ENCODE measurements around the gene C1orf50. TPM values are rescaled to one million over a fixed set of nuclear protein-coding genes. Genes with fewer than 3 reads are reported as not detected.
"Not testable (repeated sequence)": the region's sequence is repeated elsewhere in the genome, so short reads cannot be mapped to it uniquely, and the experiment has no call there.

The C1orf50 gene
- total RNA-seq, 1 experiment from 2014 or later, result 5.5 TPM

DNA sequence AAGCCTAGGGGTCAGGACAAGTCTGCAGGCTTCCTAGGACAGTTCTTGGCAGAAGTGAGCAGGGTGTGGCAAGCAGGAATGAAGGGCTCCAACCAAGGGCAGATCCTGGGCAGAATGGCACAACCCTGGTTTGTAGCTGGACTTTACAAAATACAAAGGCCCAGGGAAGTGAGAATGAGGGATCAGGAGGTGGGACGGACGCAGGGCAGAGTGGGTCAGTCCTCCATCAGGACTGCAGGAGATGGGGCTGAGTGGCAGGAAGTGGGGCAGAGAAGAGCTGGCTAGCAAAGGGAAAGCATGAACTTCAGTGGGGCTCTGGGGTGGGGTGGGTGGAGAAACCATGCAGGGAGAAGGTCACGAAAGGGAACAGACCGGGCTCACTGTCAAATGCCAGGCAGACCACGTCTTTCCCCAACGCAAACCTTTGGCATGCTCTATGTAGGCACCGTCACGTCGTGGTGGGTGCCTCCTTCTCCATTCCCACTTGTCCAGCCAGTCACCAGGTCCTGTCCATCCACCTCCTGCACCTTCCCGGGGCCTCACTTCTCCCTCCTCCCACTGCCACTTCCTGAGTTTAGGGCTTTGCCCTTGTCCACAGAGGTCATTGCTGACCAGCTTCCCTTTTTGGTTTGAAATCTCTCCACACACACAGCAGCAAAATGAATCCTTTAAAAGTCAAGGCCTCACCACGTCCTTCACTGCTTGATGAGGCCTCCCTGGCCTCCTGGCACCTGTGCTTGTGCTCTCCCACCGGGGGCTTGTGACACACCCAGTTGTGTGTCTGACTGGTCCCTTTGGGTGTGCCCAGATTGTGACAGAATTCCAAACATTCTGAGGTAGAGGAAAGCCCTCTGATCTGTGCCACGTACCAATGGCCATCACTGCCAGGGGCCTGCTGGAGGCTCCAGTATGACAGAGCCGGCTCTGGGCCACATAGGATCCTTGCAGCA lies 18.3 kb upstream of the C1orf50 start:
- H3K27me3 ChIP-seq (ENCODE audit: low read length), result no peaks in the 10 kb centered on the region
- H3K9me2 ChIP-seq (replicated peaks; ENCODE audit: insufficient read depth, low read length), result no peaks in the 10 kb centered on the region
- H3K27ac ChIP-seq (ENCODE audit: low read length), result no peak overlapping the region
- no peaks in the 10 kb centered on the region for H4K20me1 ChIP-seq (ENCODE audit: insufficient read depth, low read depth, low read length)
- no peaks in the 10 kb centered on the region for H3K79me2 ChIP-seq (ENCODE audit: low read length)
- no peak overlapping the region for H3K4me3 ChIP-seq (ENCODE audit: low read length)
- H3K4me1 ChIP-seq (ENCODE audit: low read length), result peaks cover 5% of the 10 kb centered on the region; the same call in 1 of the 2 replicates
- no peak overlapping the region for H3K9ac ChIP-seq (ENCODE audit: low read length)
- no peak for DNase-seq
- H3K36me3 ChIP-seq (ENCODE audit: insufficient read depth, low read length), result peaks cover 17% of the 10 kb centered on the region; the same call in 1 of the 2 replicates
- no peak overlapping the region for H3K4me2 ChIP-seq (ENCODE audit: low read depth, low read length, poor library complexity, severe bottlenecking)
- H2AFZ ChIP-seq (ENCODE audit: low read length), result no peak overlapping the region
- no peaks in the 10 kb centered on the region for H3K9me3 ChIP-seq (ENCODE audit: low read length)

DNA sequence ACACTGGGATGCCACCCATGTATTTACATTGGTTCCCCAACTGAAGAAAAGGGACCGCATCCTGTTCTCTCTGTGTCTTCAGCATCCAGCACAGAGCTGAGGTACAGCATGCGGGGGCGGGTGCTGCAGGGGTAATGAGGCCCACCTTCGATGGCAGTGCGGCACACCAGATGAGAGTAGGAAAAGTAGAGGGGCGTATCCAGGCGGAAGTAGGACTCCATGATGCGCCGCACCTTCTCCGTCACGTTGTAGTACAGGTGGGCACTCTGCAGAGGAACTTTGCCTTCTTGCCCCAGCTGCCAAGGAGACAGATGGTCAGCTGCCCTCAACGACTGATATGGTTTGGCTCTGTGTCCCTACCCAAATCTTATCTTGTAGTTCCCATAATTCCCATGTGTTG lies 17.0 kb upstream of the C1orf50 start:
- no peak for DNase-seq
- H3K4me2 ChIP-seq (ENCODE audit: low read depth, low read length, poor library complexity, severe bottlenecking), result no peak overlapping the region
- no peak overlapping the region for H3K9ac ChIP-seq (ENCODE audit: low read length)
- H3K27me3 ChIP-seq (ENCODE audit: low read length), result no peaks in the 10 kb centered on the region
- no peaks in the 10 kb centered on the region for H4K20me1 ChIP-seq (ENCODE audit: insufficient read depth, low read depth, low read length)
- no peaks in the 10 kb centered on the region for H3K9me2 ChIP-seq (replicated peaks; ENCODE audit: insufficient read depth, low read length)
- no peaks in the 10 kb centered on the region for H3K79me2 ChIP-seq (ENCODE audit: low read length)
- no peaks in the 10 kb centered on the region for H3K9me3 ChIP-seq (ENCODE audit: low read length)
- no peak overlapping the region for H3K27ac ChIP-seq (ENCODE audit: low read length)
- peaks cover 5% of the 10 kb centered on the region; the same call in 1 of the 2 replicates for H3K4me1 ChIP-seq (ENCODE audit: low read length)
- H2AFZ ChIP-seq (ENCODE audit: low read length), result no peak overlapping the region
- H3K36me3 ChIP-seq (ENCODE audit: insufficient read depth, low read length), result peaks cover 23% of the 10 kb centered on the region; the same call in 1 of the 2 replicates
- no peak overlapping the region for H3K4me3 ChIP-seq (ENCODE audit: low read length)

DNA sequence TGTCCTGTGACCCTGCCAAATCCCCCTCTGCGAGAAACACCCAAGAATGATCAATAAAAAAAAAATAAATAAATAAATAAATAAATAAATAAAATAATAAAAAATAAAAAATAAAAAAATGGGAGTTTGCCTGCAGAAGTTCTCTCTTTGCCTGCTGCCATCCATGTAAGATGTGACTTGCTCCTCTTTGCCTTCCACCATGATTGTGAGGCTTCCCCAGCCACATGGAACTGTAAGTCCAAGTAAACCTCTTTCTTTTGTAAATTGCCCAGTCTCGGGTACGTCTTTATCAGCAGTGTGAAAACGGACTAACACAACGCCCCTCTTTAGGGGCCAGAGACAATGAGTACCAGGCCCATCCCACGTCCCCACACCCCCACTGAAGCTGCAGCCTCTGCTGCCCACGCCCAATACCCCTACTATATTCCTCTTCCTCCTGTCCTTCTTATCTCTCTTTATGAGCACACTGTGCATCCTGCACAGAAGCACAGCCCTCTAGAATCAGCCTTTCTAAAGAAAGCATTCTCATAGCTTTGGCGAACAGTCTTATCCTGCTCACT lies 15.5 kb upstream of the C1orf50 start:
- not testable (repeated sequence) for H3K4me2 ChIP-seq (ENCODE audit: low read depth, low read length, poor library complexity, severe bottlenecking); H4K20me1 ChIP-seq (ENCODE audit: insufficient read depth, low read depth, low read length); H3K9me3 ChIP-seq (ENCODE audit: low read length); H3K4me3 ChIP-seq (ENCODE audit: low read length); H3K27ac ChIP-seq (ENCODE audit: low read length); H2AFZ ChIP-seq (ENCODE audit: low read length); H3K9me2 ChIP-seq (replicated peaks; ENCODE audit: insufficient read depth, low read length); H3K79me2 ChIP-seq (ENCODE audit: low read length); H3K27me3 ChIP-seq (ENCODE audit: low read length); DNase-seq; H3K9ac ChIP-seq (ENCODE audit: low read length); H3K4me1 ChIP-seq (ENCODE audit: low read length)
- H3K36me3 ChIP-seq (ENCODE audit: insufficient read depth, low read length), result peaks cover 17% of the 10 kb centered on the region; the same call in 1 of the 2 replicates

- Histone ChIP-seq H3K27ac (ENCODE audit: low read length) (no peak overlapping the region), H3K36me3 (ENCODE audit: insufficient read depth, low read length) (peaks cover 17% of the 10 kb centered on the region; the same call in 1 of the 2 replicates), H4K20me1 (ENCODE audit: insufficient read depth, low read depth, low read length) (no peaks in the 10 kb centered on the region), H3K4me1 (ENCODE audit: low read length) (peaks cover 5% of the 10 kb centered on the region; the same call in 1 of the 2 replicates), H3K79me2 (ENCODE audit: low read length) (no peaks in the 10 kb centered on the region), H3K4me3 (ENCODE audit: low read length) (no peak overlapping the region), H3K27me3 (ENCODE audit: low read length) (no peaks in the 10 kb centered on the region), H3K9me2 (replicated peaks; ENCODE audit: insufficient read depth, low read length) (no peaks in the 10 kb centered on the region), H3K9me3 (ENCODE audit: low read length) (no peaks in the 10 kb centered on the region), H3K9ac (ENCODE audit: low read length) (no peak overlapping the region), H2AFZ (ENCODE audit: low read length) (no peak overlapping the region), H3K4me2 (ENCODE audit: low read depth, low read length, poor library complexity, severe bottlenecking) (no peak overlapping the region)
- DNase-seq, result no peak
These were observed 14.8 kb upstream of the C1orf50 start for GRCh38 chr1:42752284-42752683.

DNA sequence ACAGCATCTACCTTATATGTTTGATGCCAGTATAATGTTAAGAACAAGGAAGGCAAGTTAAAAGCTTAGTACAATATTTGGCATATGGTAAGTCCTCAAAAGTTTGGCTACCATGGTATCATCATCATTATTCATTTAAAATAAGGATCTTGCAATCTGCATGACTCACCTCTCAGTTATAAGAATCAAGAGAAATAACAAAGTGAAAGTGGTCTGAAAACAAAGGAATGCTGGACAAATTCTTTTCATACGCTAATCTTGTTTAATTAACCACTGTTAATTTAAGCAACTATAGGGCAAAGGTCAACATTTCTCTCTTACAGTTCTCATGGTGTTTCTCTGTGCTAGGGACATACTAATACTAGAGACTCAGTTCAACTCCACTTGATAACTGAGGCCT lies 14.0 kb upstream of the C1orf50 start:
- H3K79me2 ChIP-seq (ENCODE audit: low read length), result no peaks in the 10 kb centered on the region
- no peaks in the 10 kb centered on the region for H3K9me2 ChIP-seq (replicated peaks; ENCODE audit: insufficient read depth, low read length)
- H4K20me1 ChIP-seq (ENCODE audit: insufficient read depth, low read depth, low read length), result no peaks in the 10 kb centered on the region
- H3K4me3 ChIP-seq (ENCODE audit: low read length), result no peak overlapping the region
- peaks cover 19% of the 10 kb centered on the region; the same call in 1 of the 2 replicates for H3K36me3 ChIP-seq (ENCODE audit: insufficient read depth, low read length)
- no peak overlapping the region for H2AFZ ChIP-seq (ENCODE audit: low read length)
- peaks cover 5% of the 10 kb centered on the region; the same call in 1 of the 2 replicates for H3K4me1 ChIP-seq (ENCODE audit: low read length)
- H3K27me3 ChIP-seq (ENCODE audit: low read length), result no peaks in the 10 kb centered on the region
- no peaks in the 10 kb centered on the region for H3K9me3 ChIP-seq (ENCODE audit: low read length)
- H3K27ac ChIP-seq (ENCODE audit: low read length), result no peak overlapping the region
- no peak overlapping the region for H3K9ac ChIP-seq (ENCODE audit: low read length)
- H3K4me2 ChIP-seq (ENCODE audit: low read depth, low read length, poor library complexity, severe bottlenecking), result no peak overlapping the region
- no peak for DNase-seq

DNA sequence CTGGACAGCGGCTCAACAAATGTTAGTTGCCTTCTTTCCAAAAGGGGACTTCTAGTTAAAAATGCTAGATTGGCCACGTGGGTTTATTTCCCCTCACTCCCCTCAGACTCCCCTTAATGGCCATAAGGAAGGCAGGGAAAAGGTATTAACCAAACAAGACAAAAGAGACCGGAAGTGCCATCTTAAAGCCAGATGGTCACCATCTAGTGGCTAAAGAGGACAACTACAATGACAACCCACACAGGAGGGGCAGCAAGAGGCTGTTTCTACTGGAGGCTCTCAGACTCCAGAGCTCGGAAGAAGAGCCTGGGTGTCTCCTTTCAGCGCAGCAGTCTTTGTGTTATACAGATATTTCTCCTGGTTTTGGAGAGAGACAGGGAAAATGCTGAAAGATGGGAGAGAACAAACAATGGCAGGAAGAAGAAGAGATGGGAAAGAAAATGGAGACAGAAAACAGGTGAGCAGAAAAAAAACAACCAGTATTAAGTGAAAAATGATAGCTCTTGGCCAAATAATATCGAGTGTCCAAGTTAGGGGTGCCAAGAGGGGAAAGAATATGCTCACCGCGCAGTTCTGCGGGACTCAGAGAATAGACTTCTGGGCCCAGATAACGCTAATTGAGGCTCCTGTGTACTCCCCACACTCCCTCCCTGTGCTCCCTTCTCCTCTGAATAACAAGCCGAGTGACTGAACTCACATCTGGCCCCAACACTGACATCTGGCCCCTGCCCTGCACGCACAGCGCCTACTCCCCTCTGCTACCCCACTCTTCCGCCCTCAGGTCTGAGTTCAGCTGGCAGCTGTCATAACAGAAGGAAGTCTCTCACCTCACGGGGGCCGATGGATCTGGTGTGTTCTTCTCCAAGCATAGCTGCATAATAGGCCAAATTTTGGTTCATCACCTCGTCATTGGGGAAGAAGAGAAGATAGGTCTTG lies 9.8 kb upstream of the C1orf50 start:
- 0 out of 2 replicates have a peak, but pooled peaks cover under 1% of the 10 kb centered on the region for H3K79me2 ChIP-seq (ENCODE audit: low read length)
- H2AFZ ChIP-seq (ENCODE audit: low read length), result no peak overlapping the region
- no peak overlapping the region for H3K4me3 ChIP-seq (ENCODE audit: low read length)
- H3K27me3 ChIP-seq (ENCODE audit: low read length), result no peaks in the 10 kb centered on the region
- H3K36me3 ChIP-seq (ENCODE audit: insufficient read depth, low read length), result peaks cover 18% of the 10 kb centered on the region; the same call in 1 of the 2 replicates
- no peaks in the 10 kb centered on the region for H3K9me2 ChIP-seq (replicated peaks; ENCODE audit: insufficient read depth, low read length)
- peaks cover 18% of the 10 kb centered on the region for H3K4me1 ChIP-seq (ENCODE audit: low read length)
- H3K27ac ChIP-seq (ENCODE audit: low read length), result no peak overlapping the region
- peak; percentile 79 for DNase-seq
- H3K9me3 ChIP-seq (ENCODE audit: low read length), result no peaks in the 10 kb centered on the region
- no peak overlapping the region for H3K9ac ChIP-seq (ENCODE audit: low read length)
- no peaks in the 10 kb centered on the region for H4K20me1 ChIP-seq (ENCODE audit: insufficient read depth, low read depth, low read length)
- no peak overlapping the region for H3K4me2 ChIP-seq (ENCODE audit: low read depth, low read length, poor library complexity, severe bottlenecking)

DNA sequence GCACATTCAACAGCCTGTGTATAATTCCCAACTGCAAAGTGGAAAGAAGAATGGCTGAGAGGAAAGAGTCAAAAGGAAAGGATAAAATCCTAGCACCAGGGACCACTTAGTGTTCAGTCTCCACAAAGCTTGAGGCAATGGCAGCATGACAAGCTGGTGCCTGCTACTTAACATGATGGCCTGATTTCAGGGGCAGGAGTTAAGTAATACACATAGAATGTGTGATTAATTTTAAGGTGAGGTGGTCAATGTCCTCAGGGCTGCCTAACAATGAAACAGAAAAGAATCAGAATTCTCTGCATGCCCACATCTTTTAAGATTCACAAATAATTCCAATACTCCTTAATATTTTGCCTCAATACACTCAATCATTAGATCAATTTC lies 9.2 kb upstream of the C1orf50 start:
- Histone ChIP-seq H3K4me1 (ENCODE audit: low read length) (peaks cover 18% of the 10 kb centered on the region), H3K4me2 (ENCODE audit: low read depth, low read length, poor library complexity, severe bottlenecking) (no peak overlapping the region), H4K20me1 (ENCODE audit: insufficient read depth, low read depth, low read length) (no peaks in the 10 kb centered on the region), H3K9me3 (ENCODE audit: low read length) (no peaks in the 10 kb centered on the region), H2AFZ (ENCODE audit: low read length) (no peak overlapping the region), H3K79me2 (ENCODE audit: low read length) (0 out of 2 replicates have a peak, but pooled peaks cover 3% of the 10 kb centered on the region), H3K4me3 (ENCODE audit: low read length) (no peak overlapping the region), H3K27me3 (ENCODE audit: low read length) (no peaks in the 10 kb centered on the region), H3K9me2 (replicated peaks; ENCODE audit: insufficient read depth, low read length) (no peaks in the 10 kb centered on the region), H3K36me3 (ENCODE audit: insufficient read depth, low read length) (peaks cover 16% of the 10 kb centered on the region; the same call in 1 of the 2 replicates), H3K27ac (ENCODE audit: low read length) (no peak overlapping the region), H3K9ac (ENCODE audit: low read length) (no peak overlapping the region)
- no peak for DNase-seq

All from Karpas-422 (cell line).